K562 (cell line): Measurements from ENCODE around the gene TEX35. TPM values are rescaled to one million over a fixed set of nuclear protein-coding genes. Genes with fewer than 3 reads are reported as not detected.

ENCODE experiments used
- ATAC-seq: fragments of 200-7000 bp; cut with Tn5 transposase; 3 replicates; pipeline ENCODE4 v1.9.1; 2020; ENCODE audit warnings: moderate library complexity
- BruUV-seq: library from RNA; stranded (reverse); fragments of 400-500 nt; replicated peaks from 2 replicates; lab custom pipeline; 2021; lab: Mats Ljungman, UMichigan
- CTCF ChIA-PET: fragments of 300-600 bp; formaldehyde crosslinking; extraction: SDS; loops from one replicate; lab custom pipeline; 2021; ENCODE audit warnings: low intra/inter-chr PET ratio; lab: Yijun Ruan, JAX
- POLR2A ChIA-PET: fragments of 300-600, 350-650 bp; sonication (Branson Sonifier 250); formaldehyde crosslinking; extraction: SDS; loops from one replicate; lab custom pipeline; 2021; ENCODE audit warnings: antibody characterized with exemption, inconsistent platforms; lab: Yijun Ruan, JAX
- DNase-seq, 4 experiments: peaks; one replicate each; pipeline versions ENCODE4 v3.0.0 to v3.0.0-alpha.2; 2011 to 2018; ENCODE audit warnings: low spot score in 3 of 4, mixed read lengths in 3 of 4; ENCODE audit errors: extremely low read depth in 1 of 4
- FAIRE-seq: peaks from 2 replicates; lab custom pipeline; 2011; peaks lifted over from hg19 to GRCh38; lab: Jason Lieb, UNC
- H2AFZ ChIP-seq: 2 replicates; pipeline ENCODE4 v1.6.0; 2011; ENCODE audit warnings: low read depth, low read length, control low read depth, inconsistent platforms
- H3K27ac ChIP-seq: fragments of 200-600 bp; 3 replicates; pipeline ENCODE4 v1.8.0; 2011; ENCODE audit warnings: low read depth, mild to moderate bottlenecking, control low read depth, inconsistent platforms, low read length, moderate library complexity, mixed read lengths; ENCODE audit errors: extremely low read depth
- H3K27me3 ChIP-seq, 2 experiments: fragments of 300-600 bp in 1 of 2; 2 replicates in 1 of 2; 3 replicates in 1 of 2; pipeline versions ENCODE4 v1.6.0 to v1.8.0; 2011; ENCODE audit warnings: inconsistent platforms in 2 of 2, low read length in 2 of 2, mild to moderate bottlenecking in 1 of 2, mixed read lengths in 1 of 2, moderate library complexity in 1 of 2; ENCODE audit not compliant: control insufficient read depth in 2 of 2, insufficient read depth in 2 of 2
- H3K36me3 ChIP-seq: fragments of 300-600 bp; 3 replicates; pipeline ENCODE4 v1.8.0; 2011; ENCODE audit warnings: mild to moderate bottlenecking, low read length, inconsistent platforms; ENCODE audit not compliant: control insufficient read depth, insufficient read depth
- H3K4me1 ChIP-seq, 2 experiments: fragments of 200-600 bp in 1 of 2; replicated peaks in 1 of 2; 2 replicates in 1 of 2; 3 replicates in 1 of 2; pipeline versions ENCODE4 v1.5.1 to v1.8.0; 2011; ENCODE audit warnings: inconsistent platforms in 2 of 2, low read length in 2 of 2, mild to moderate bottlenecking in 1 of 2, mixed read lengths in 1 of 2, moderate library complexity in 1 of 2; ENCODE audit not compliant: control insufficient read depth in 2 of 2, insufficient read depth in 2 of 2
- H3K4me2 ChIP-seq: 2 replicates; pipeline ENCODE4 v1.6.1; 2011; ENCODE audit warnings: low read length, control low read depth, inconsistent platforms, mixed read lengths; ENCODE audit not compliant: insufficient read depth
- H3K4me3 ChIP-seq: fragments of 200-600 bp; sonication (generic), shearing (Covaris generic); 2 replicates; pipeline ENCODE4 v1.5.1; 2016; ENCODE audit warnings: control low read depth, inconsistent platforms
- H3K79me2 ChIP-seq: fragments of 200-600 bp; 3 replicates; pipeline ENCODE4 v1.8.0; 2011; ENCODE audit warnings: low read length, inconsistent platforms; ENCODE audit not compliant: control insufficient read depth, insufficient read depth
- H3K9ac ChIP-seq, 2 experiments: 2 replicates each; pipeline versions ENCODE4 v1.6.0 to v1.6.1; 2011; ENCODE audit warnings: low read depth in 2 of 2, low read length in 2 of 2, control low read depth in 1 of 2, inconsistent platforms in 1 of 2, mild to moderate bottlenecking in 1 of 2, mixed read lengths in 1 of 2; ENCODE audit not compliant: insufficient read depth in 1 of 2
- H3K9me1 ChIP-seq: one replicate; pipeline ENCODE4 v1.6.0; 2011; ENCODE audit warnings: inconsistent platforms, mild to moderate bottlenecking, low read length, moderate library complexity; ENCODE audit not compliant: control insufficient read depth, insufficient read depth
- H3K9me3 ChIP-seq: replicated peaks from 2 replicates; pipeline ENCODE4 v1.5.1; 2011; ENCODE audit warnings: low read depth, low read length, inconsistent platforms; ENCODE audit not compliant: control insufficient read depth, insufficient read depth
- H4K20me1 ChIP-seq: replicated peaks from 2 replicates; pipeline ENCODE4 v1.6.1; 2011; ENCODE audit warnings: low read length, inconsistent platforms, mixed read lengths; ENCODE audit not compliant: control insufficient read depth, insufficient read depth
- FOSL1 ChIP-seq: fragments of 200-800 bp; sonication (Bioruptor generic); conservative IDR thresholded peaks from 2 replicates; pipeline ENCODE4 v1.6.1; 2016; ENCODE audit warnings: missing genetic modification characterization, missing compliant biosample characterization
- GTF3C2 ChIP-seq: IDR thresholded peaks from 3 replicates; pipeline ENCODE4 v1.6.1; 2011; ENCODE audit warnings: borderline replicate concordance, mild to moderate bottlenecking, moderate library complexity; ENCODE audit not compliant: insufficient read length; ENCODE audit errors: extremely low read depth
- WGBS: fragments of 100-300 bp; shearing (Covaris generic); methylation state at CpG from one replicate; pipeline ENCODE4 v1.1.6; 2016; ENCODE audit warnings: low coverage, mixed read lengths; ENCODE audit not compliant: insufficient coverage; ENCODE audit errors: missing lambda C conversion rate; 5-methylcytosine and 5-hydroxymethylcytosine counted together
- in situ Hi-C: fragments of 300-500 bp; cut with MboI; formaldehyde crosslinking; loops from 4 replicates; pipeline ENCODE4 v1.15.0; 2018; ENCODE audit warnings: inconsistent platforms, mixed read lengths
- intact Hi-C: fragments of 100-400 bp; cut with micrococcal nuclease; formaldehyde crosslinking; loops from 2 replicates; pipeline ENCODE4 v1.14.2; 2022
- polyA plus RNA-seq, 8 experiments: library from polyadenylated mRNA; depleted of rRNA in 4 of 8; stranded (reverse) in 5 of 8; unstranded in 3 of 8; fragments of >200 nt; fragmentation: Nextera tagmentation in 2 of 8; fragmentation: Illumina TruSeq in 1 of 8; extraction: Ambion mirVana in 2 of 8; extraction: Trizol in 1 of 8; gene quantifications; 2 replicates each; pipeline versions ENCODE4 v1.2.1 to v1.2.3, GENCODE V29; 2011 to 2014; ENCODE audit warnings: inconsistent platforms in 1 of 8, missing spikeins in 1 of 8
- total RNA-seq, 7 experiments: library from RNA; depleted of rRNA in 6 of 7; stranded (reverse); fragments of >200 nt in 6 of 7; fragmentation: Illumina TruSeq in 2 of 7; extraction: Trizol in 2 of 7; gene quantifications; 2 replicates each; pipeline versions ENCODE4 v1.2.1 to v1.2.3, GENCODE V29; 2011 to 2021; ENCODE audit warnings: low replicate concordance in 1 of 7

The TEX35 gene
- total and polyA plus RNA-seq, 9 of the 15 experiments (the other 6 are each of a cell fraction or from before 2014, with no cell fraction given), result not detected

- H4K20me1 ChIP-seq, result 0 out of 2 replicates have a peak, but pooled peaks cover 3% of the 10 kb centered on the region
- H3K27ac ChIP-seq, result no peak overlapping the region
- H3K4me1 ChIP-seq, result no peaks in the 10 kb centered on the region
- ATAC-seq (no peak), FAIRE-seq (no peak), DNase-seq (no peak)
- TF ChIP-seq FOSL1 (tag) (0 out of 2 replicates have a peak, but pooled peaks have one; percentile 33), GTF3C2 (no peak)
- H3K27me3 ChIP-seq, result peaks cover 0 to 26% of the 10 kb centered on the region in 2 experiments; a peak in 1 of 5 replicates
- in situ Hi-C loops, result loop anchor here (5.0 to 25.0 kb wide), 3 partner anchors 232 to 832 kb away; partner anchors contain the start of gene AXDND1
- no peaks in the 10 kb centered on the region for H3K9me3 ChIP-seq
- no peak overlapping the region for H3K4me3 ChIP-seq
- no peaks in the 10 kb centered on the region for H3K9me1 ChIP-seq
- POLR2A ChIA-PET, result interaction anchor here (0.6 kb wide), 2 partner anchors 181 to 366 kb away, joined by 3 read pairs; no protein-coding TSS in a partner anchor
- H3K79me2 ChIP-seq, result no peaks in the 10 kb centered on the region
- CTCF ChIA-PET, result no interaction called here
- no peak overlapping the region for H3K9ac ChIP-seq
- no peaks in the 10 kb centered on the region for H3K36me3 ChIP-seq
- BruUV-seq, result no TSS peak
- no peak overlapping the region for H3K4me2 ChIP-seq
- 0% methylated on average over 2 of the region's 2 CpGs for WGBS
- intact Hi-C loops, result no loop called here
- H2AFZ ChIP-seq, result no peak overlapping the region
Measured at GRCh38 chr1:178530037-178530402, 17.1 kb downstream of the TEX35 start.
